A549 (cell line): ENCODE measurements around the gene PLEKHG4B. TPM values are rescaled to one million over a fixed set of nuclear protein-coding genes. Genes with fewer than 3 reads are reported as not detected.

Experiments
- ATAC-seq, 2 experiments: fragments of 200-7000 bp in 1 of 2; fragments of >200 bp in 1 of 2; cut with Nextera tagmentation in 1 of 2; cut with Tn5 transposase in 1 of 2; 3 replicates each; pipeline versions ENCODE4 v1.8.0 to v1.9.1; 2018 to 2020; ENCODE audit warnings: mild to moderate bottlenecking in 1 of 2, moderate library complexity in 1 of 2
- CTCF ChIA-PET: fragments of 300-600 bp; sonication (Branson Sonifier 250); formaldehyde crosslinking; extraction: SDS; loops from one replicate; lab custom pipeline; 2021; ENCODE audit warnings: antibody characterized with exemption, inconsistent platforms; lab: Yijun Ruan, JAX
- POLR2A ChIA-PET: fragments of 350-600 bp; formaldehyde crosslinking; extraction: SDS; loops from one replicate; lab custom pipeline; 2021; ENCODE audit warnings: antibody characterized with exemption, inconsistent platforms; lab: Yijun Ruan, JAX
- DNase-seq, 2 experiments: peaks; one replicate each; pipeline versions ENCODE4 v3.0.0 to v3.0.0-alpha.2; 2011 to 2016; ENCODE audit warnings: low read depth in 1 of 2, low spot score in 1 of 2
- FAIRE-seq: peaks from 2 replicates; lab custom pipeline; 2011; peaks lifted over from hg19 to GRCh38; lab: Jason Lieb, UNC
- H3K27ac ChIP-seq, 2 experiments: fragments of >200 bp; sonication (Bioruptor Twin); formaldehyde crosslinking; 3 replicates each; pipeline ENCODE4 v1.5.1; 2016 to 2017
- H3K4me1 ChIP-seq: fragments of >200 bp; sonication (Bioruptor Twin); formaldehyde crosslinking; 3 replicates; pipeline ENCODE4 v1.6.1; 2016
- H3K4me2 ChIP-seq: fragments of >200 bp; sonication (Bioruptor Twin); formaldehyde crosslinking; 3 replicates; pipeline ENCODE4 v1.6.1; 2016
- H3K4me3 ChIP-seq: fragments of >200 bp; sonication (Bioruptor Twin); formaldehyde crosslinking; 3 replicates; pipeline ENCODE4 v1.5.1; 2016
- H3K9me3 ChIP-seq: fragments of >200 bp; sonication (Bioruptor Twin); formaldehyde crosslinking; 3 replicates; pipeline ENCODE4 v1.6.1; 2016
- BHLHE40 ChIP-seq: IDR thresholded peaks from 2 replicates; pipeline ENCODE4 v1.6.1; 2012; ENCODE audit warnings: low read depth, low read length, inconsistent platforms
- CBX8 ChIP-seq: fragments of 200-600 bp; sonication (generic); IDR thresholded peaks from 2 replicates; pipeline ENCODE4 v1.6.1; 2016
- CHD2 ChIP-seq: fragments of 150-350 bp; IDR thresholded peaks from 2 replicates; pipeline ENCODE4 v1.6.1; 2014; ENCODE audit warnings: low read length; ENCODE audit not compliant: partially characterized antibody
- EHMT2 ChIP-seq: fragments of 200-600 bp; sonication (generic); IDR thresholded peaks from 2 replicates; pipeline ENCODE4 v1.6.1; 2016; ENCODE audit warnings: antibody characterized with exemption, low read depth, mild to moderate bottlenecking, moderate library complexity
- JUN ChIP-seq, 2 experiments: fragments of >200 bp; sonication (Bioruptor Twin); formaldehyde crosslinking; IDR thresholded peaks; 2 replicates in 1 of 2; 3 replicates in 1 of 2; pipeline ENCODE4 v1.6.1; 2016 to 2017
- RARB ChIP-seq: fragments of 250-450 bp; sonication (Bioruptor Pico); IDR thresholded peaks from 2 replicates; pipeline ENCODE4 v1.8.0; 2021; ENCODE audit warnings: mild to moderate bottlenecking, moderate library complexity
- ZNF302 ChIP-seq: fragments of 250-450 bp; sonication (Bioruptor Pico); IDR thresholded peaks from 2 replicates; pipeline ENCODE4 v1.9.0; 2021; ENCODE audit warnings: inconsistent platforms, mild to moderate bottlenecking, moderate library complexity
- WGBS: methylation state at CpG from one replicate; pipeline ENCODE4 v1.1.6; 2017; ENCODE audit errors: missing lambda C conversion rate; 5-methylcytosine and 5-hydroxymethylcytosine counted together
- polyA plus RNA-seq, 4 experiments: library from polyadenylated mRNA; depleted of rRNA in 3 of 4; stranded (reverse); fragments of >200 nt; fragmentation: RNase III in 1 of 4; extraction: RNeasy Plus Mini Kit Qiagen cat#74134 plus additional on column Dnase treatment in 1 of 4; gene quantifications; 2 replicates in 3 of 4; 3 replicates in 1 of 4; pipeline ENCODE4 v1.2.3, GENCODE V29; 2011 to 2017
- TF ChIP-seq, protein P1 (sequence below): fragments of 200-600 bp; sonication (generic); IDR thresholded peaks from 2 replicates; pipeline ENCODE4 v1.6.1; 2016; ENCODE audit warnings: antibody characterized with exemption, mild to moderate bottlenecking, moderate library complexity
- TF ChIP-seq, protein P2 (sequence below): fragments of 250-450 bp; sonication (Bioruptor Pico); IDR thresholded peaks from 2 replicates; pipeline ENCODE4 v1.5.0; 2021; ENCODE audit warnings: mild to moderate bottlenecking, moderate library complexity, borderline replicate concordance
- TF ChIP-seq, protein P3 (sequence below): fragments of >200 bp; sonication (Bioruptor Twin); formaldehyde crosslinking; IDR thresholded peaks from 2 replicates; pipeline ENCODE4 v1.6.1; 2016
- TF ChIP-seq, protein P4 (sequence below): fragments of >200 bp; sonication (Bioruptor Twin); formaldehyde crosslinking; IDR thresholded peaks from 3 replicates; pipeline ENCODE4 v1.6.1; 2016
- TF ChIP-seq, protein P5 (sequence below): fragments of >200 bp; sonication (Bioruptor Twin); formaldehyde crosslinking; IDR thresholded peaks from 3 replicates; pipeline ENCODE4 v1.5.1; 2016

The PLEKHG4B gene
- polyA plus RNA-seq, 2 of the 4 experiments (the other 2 are of a cell fraction), result 0.57 to 0.59 TPM

DNA sequence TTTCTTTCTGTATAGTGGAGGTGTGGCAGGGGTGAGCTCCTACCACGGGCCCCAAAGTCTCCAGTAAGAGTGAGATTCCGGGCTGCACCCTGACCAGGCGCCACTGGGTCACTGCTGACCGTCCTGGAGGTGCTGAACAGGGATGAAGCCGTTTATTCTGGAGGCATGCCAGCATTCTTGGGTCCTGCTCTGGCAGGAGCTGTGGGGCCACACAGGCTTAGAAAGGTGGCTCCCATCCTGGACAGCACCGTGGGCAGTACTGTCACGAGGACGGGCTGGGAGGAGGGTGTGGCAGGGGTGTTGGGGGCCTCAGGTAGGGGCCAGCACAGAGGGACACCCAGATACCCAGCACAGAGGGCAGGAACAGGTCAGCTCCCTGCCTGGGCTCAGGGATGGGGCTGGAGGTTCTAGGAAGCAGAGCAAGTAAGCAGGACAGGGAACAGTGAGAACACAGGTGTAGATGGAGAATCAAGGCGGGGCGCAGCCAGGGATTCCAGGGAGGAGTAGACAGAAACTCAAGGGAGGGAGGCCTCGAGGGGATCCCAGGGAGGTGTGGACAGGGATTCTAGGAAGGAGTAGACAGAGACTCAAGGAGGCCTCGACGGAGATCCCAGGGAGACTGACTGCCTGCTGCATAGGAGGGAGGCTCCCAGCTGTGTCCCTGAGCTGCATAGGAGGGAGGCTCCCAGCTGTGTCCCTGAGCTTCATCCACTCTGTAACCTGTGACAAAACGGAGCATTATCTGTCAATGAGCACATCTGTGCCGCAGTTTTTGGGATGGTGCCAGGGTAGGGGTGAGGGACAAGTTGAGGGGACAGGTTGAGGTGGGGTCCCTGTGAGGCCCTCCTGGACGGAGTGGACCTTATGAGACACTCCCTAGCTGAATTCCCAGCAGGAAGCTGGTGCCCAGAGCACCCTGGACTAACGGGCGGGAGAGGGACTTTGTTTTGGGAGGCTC lies 1.1 kb upstream of the PLEKHG4B start:
- no peak for DNase-seq
- H3K4me2 ChIP-seq, result peak overlapping the region; percentile 86
- POLR2A ChIA-PET, result interaction anchor here (0.7 kb wide), 1 partner anchor 180 kb away, joined by 4 read pairs; no protein-coding TSS in a partner anchor
- TF ChIP-seq, protein P1, sequence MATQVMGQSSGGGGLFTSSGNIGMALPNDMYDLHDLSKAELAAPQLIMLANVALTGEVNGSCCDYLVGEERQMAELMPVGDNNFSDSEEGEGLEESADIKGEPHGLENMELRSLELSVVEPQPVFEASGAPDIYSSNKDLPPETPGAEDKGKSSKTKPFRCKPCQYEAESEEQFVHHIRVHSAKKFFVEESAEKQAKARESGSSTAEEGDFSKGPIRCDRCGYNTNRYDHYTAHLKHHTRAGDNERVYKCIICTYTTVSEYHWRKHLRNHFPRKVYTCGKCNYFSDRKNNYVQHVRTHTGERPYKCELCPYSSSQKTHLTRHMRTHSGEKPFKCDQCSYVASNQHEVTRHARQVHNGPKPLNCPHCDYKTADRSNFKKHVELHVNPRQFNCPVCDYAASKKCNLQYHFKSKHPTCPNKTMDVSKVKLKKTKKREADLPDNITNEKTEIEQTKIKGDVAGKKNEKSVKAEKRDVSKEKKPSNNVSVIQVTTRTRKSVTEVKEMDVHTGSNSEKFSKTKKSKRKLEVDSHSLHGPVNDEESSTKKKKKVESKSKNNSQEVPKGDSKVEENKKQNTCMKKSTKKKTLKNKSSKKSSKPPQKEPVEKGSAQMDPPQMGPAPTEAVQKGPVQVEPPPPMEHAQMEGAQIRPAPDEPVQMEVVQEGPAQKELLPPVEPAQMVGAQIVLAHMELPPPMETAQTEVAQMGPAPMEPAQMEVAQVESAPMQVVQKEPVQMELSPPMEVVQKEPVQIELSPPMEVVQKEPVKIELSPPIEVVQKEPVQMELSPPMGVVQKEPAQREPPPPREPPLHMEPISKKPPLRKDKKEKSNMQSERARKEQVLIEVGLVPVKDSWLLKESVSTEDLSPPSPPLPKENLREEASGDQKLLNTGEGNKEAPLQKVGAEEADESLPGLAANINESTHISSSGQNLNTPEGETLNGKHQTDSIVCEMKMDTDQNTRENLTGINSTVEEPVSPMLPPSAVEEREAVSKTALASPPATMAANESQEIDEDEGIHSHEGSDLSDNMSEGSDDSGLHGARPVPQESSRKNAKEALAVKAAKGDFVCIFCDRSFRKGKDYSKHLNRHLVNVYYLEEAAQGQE, result peak; percentile 65; the same call in 1 of the 2 replicates
- no peak for TF ChIP-seq RARB (CRISPR knock-in tag)
- TF ChIP-seq, all 56 proteins: peak for 1
- FAIRE-seq (no peak), ATAC-seq (peak; percentile 26 to 61; a peak in 3 of 6 replicates)
- Histone ChIP-seq H3K4me1 (0 out of 3 replicates have a peak, but pooled peaks cover 5% of the 10 kb centered on the region), H3K9me3 (no peaks in the 10 kb centered on the region), H3K27ac (peak overlapping the region in 1 of 2 experiments; percentile 81; a peak in 3 of 6 replicates), H3K4me3 (no peak overlapping the region; the same call in 2 of the 3 replicates)
- WGBS, result 58% methylated on average over 18 of the region's 18 CpGs
- CTCF ChIA-PET, result interaction anchor here (1.8 to 1.9 kb wide), 2 partner anchors 45 to 98 kb away, joined by 4 to 6 read pairs; no protein-coding TSS in a partner anchor

DNA sequence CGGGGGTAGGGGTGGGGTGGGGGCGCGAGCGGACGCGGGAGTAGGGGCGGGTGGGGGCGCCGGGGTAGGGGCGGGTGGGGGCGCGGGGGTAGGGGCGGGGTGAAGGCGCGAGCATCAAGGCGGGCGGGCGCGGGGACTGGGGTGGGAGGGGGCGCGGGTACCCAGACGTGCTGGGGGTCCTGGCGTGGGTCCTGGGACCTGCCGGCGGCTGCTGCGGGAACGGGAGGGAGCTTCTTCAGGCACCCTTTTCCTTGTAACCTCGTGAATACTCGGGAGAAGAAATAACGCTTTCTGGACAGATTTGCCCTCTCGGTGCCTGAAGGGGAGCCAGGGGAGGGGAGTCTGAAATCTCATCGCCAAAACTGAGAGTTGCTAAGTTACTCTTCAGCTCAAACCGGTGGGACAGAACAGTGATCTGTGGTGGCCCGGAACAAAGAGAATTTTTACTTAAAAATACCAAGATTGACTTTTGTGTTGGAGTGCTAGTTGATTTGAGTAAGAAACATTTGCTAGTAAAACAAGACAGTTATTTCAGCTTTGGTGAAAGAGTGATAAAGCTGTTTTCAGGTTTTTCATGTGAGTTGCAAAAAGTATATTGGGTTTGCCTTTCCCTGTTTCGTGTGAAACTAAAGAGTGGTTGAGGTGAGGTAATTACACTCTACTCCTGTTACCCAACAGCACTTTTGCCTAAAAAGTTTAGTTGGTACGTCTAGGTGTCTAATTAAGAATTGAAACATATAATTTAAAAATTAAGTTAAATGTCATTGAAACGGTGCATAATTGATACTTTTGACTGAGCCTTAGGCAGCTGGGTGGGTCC lies 643 bp downstream of the PLEKHG4B start:
- CTCF ChIA-PET, result interaction anchor here (0.6 to 1.3 kb wide), 2 partner anchors 18 to 20 kb away, joined by 3 to 4 read pairs; no protein-coding TSS in a partner anchor
- Histone ChIP-seq H3K9me3 (no peaks in the 10 kb centered on the region), H3K4me3 (peak overlapping the region; percentile 61; the same call in 2 of the 3 replicates), H3K4me1 (0 out of 3 replicates have a peak, but pooled peaks cover 5% of the 10 kb centered on the region), H3K27ac (peak overlapping the region in 1 of 2 experiments; percentile 81; a peak in 3 of 6 replicates), H3K4me2 (peak overlapping the region; percentile 86)
- FAIRE-seq (no peak), ATAC-seq (no peak), DNase-seq (no peak)
- TF ChIP-seq, protein P2, sequence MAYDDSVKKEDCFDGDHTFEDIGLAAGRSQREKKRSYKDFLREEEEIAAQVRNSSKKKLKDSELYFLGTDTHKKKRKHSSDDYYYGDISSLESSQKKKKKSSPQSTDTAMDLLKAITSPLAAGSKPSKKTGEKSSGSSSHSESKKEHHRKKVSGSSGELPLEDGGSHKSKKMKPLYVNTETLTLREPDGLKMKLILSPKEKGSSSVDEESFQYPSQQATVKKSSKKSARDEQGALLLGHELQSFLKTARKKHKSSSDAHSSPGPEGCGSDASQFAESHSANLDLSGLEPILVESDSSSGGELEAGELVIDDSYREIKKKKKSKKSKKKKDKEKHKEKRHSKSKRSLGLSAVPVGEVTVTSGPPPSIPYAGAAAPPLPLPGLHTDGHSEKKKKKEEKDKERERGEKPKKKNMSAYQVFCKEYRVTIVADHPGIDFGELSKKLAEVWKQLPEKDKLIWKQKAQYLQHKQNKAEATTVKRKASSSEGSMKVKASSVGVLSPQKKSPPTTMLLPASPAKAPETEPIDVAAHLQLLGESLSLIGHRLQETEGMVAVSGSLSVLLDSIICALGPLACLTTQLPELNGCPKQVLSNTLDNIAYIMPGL (CRISPR knock-in tag), result no peak
- no peak for TF ChIP-seq EHMT2
- no peak for TF ChIP-seq BHLHE40
- TF ChIP-seq, protein P1, result no peak
- TF ChIP-seq, protein P3, sequence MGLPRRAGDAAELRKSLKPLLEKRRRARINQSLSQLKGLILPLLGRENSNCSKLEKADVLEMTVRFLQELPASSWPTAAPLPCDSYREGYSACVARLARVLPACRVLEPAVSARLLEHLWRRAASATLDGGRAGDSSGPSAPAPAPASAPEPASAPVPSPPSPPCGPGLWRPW, result no peak
- TF ChIP-seq CHD2, result no peak
- TF ChIP-seq, protein P4, sequence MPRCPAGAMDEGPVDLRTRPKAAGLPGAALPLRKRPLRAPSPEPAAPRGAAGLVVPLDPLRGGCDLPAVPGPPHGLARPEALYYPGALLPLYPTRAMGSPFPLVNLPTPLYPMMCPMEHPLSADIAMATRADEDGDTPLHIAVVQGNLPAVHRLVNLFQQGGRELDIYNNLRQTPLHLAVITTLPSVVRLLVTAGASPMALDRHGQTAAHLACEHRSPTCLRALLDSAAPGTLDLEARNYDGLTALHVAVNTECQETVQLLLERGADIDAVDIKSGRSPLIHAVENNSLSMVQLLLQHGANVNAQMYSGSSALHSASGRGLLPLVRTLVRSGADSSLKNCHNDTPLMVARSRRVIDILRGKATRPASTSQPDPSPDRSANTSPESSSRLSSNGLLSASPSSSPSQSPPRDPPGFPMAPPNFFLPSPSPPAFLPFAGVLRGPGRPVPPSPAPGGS, result no peak
- TF ChIP-seq, protein P5, sequence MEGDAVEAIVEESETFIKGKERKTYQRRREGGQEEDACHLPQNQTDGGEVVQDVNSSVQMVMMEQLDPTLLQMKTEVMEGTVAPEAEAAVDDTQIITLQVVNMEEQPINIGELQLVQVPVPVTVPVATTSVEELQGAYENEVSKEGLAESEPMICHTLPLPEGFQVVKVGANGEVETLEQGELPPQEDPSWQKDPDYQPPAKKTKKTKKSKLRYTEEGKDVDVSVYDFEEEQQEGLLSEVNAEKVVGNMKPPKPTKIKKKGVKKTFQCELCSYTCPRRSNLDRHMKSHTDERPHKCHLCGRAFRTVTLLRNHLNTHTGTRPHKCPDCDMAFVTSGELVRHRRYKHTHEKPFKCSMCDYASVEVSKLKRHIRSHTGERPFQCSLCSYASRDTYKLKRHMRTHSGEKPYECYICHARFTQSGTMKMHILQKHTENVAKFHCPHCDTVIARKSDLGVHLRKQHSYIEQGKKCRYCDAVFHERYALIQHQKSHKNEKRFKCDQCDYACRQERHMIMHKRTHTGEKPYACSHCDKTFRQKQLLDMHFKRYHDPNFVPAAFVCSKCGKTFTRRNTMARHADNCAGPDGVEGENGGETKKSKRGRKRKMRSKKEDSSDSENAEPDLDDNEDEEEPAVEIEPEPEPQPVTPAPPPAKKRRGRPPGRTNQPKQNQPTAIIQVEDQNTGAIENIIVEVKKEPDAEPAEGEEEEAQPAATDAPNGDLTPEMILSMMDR, result no peak
- TF ChIP-seq ZNF302 (CRISPR knock-in tag), result no peak
- no peak for TF ChIP-seq JUN (IDR thresholded peaks at IDR 0.05)
- no peak for TF ChIP-seq CBX8
- POLR2A ChIA-PET, result no interaction called here
- WGBS, result 63% methylated on average over 13 of the region's 37 CpGs
